Aorta (tissue), 5 donors: Measurements from ENCODE around the gene IL21R. TPM values are rescaled to one million over a fixed set of nuclear protein-coding genes. Genes with fewer than 3 reads are reported as not detected.
"Not testable (repeated sequence)": the region's sequence is repeated elsewhere in the genome, so short reads cannot be mapped to it uniquely, and the experiment has no call there.

Source experiments
- ATAC-seq: fragments of 200-7000 bp; cut with Tn5 transposase; one replicate; pipeline ENCODE4 v1.9.1; 2022; ENCODE audit warnings: moderate library complexity; ENCODE audit not compliant: low FRiP score
- DNase-seq, 2 donors: peaks; one replicate each; pipeline ENCODE4 v3.0.0-alpha.2; 2020
- H3K27ac ChIP-seq, 2 donors: one replicate each; pipeline ENCODE4 v1.5.1; 2013; ENCODE audit warnings: low read length in 2 of 2, mild to moderate bottlenecking in 2 of 2, moderate library complexity in 2 of 2, control low read depth in 1 of 2, inconsistent platforms in 1 of 2, low read depth in 1 of 2
- H3K27me3 ChIP-seq, 2 donors: one replicate each; pipeline ENCODE4 v1.6.1; 2013; ENCODE audit warnings: control low read depth in 1 of 2, low read length in 1 of 2, mild to moderate bottlenecking in 1 of 2, moderate library complexity in 1 of 2; ENCODE audit not compliant: insufficient read depth in 2 of 2, control insufficient read depth in 1 of 2
- H3K36me3 ChIP-seq, 2 donors: one replicate each; pipeline ENCODE4 v1.6.1; 2013; ENCODE audit warnings: control low read depth in 1 of 2, low read length in 1 of 2, mild to moderate bottlenecking in 1 of 2; ENCODE audit not compliant: insufficient read depth in 2 of 2, control insufficient read depth in 1 of 2
- H3K4me1 ChIP-seq, 2 donors: one replicate each; pipeline ENCODE4 v1.6.1; 2013; ENCODE audit warnings: low read length in 2 of 2, control low read depth in 1 of 2, mild to moderate bottlenecking in 1 of 2, moderate library complexity in 1 of 2; ENCODE audit not compliant: insufficient read depth in 2 of 2, control insufficient read depth in 1 of 2
- H3K4me3 ChIP-seq, 2 donors: one replicate each; pipeline ENCODE4 v1.5.1; 2013; ENCODE audit warnings: low read length in 2 of 2, control low read depth in 1 of 2, mild to moderate bottlenecking in 1 of 2
- H3K9me3 ChIP-seq: one replicate; pipeline ENCODE4 v1.6.1; 2013; ENCODE audit warnings: mild to moderate bottlenecking, low read length; ENCODE audit not compliant: control insufficient read depth
- WGBS, 2 donors: extraction: QIAGEN DNeasy Blood & Tissue Kit; methylation state at CpG; one replicate each; pipeline ENCODE4 v1.1.7; 2013; 5-methylcytosine and 5-hydroxymethylcytosine counted together
- intact Hi-C, 2 donors: fragments of 100-400 bp; cut with DNase I; formaldehyde crosslinking; loops; one replicate each; pipeline versions ENCODE4 v1.14.2 to v1.15.0; 2022
- polyA plus RNA-seq, 2 donors: library from polyadenylated mRNA; stranded (reverse); fragments of 200-250 nt; gene quantifications; one replicate each; pipeline ENCODE4 v1.2.3, GENCODE V29; 2013
- total RNA-seq, 2 donors: library from RNA; stranded (reverse); fragmentation: NEBNext Ultra II Directional; extraction: Animal tissue kit (Norgen Biotek cat#: 25700); gene quantifications; one replicate each; pipeline ENCODE4 v1.2.1, GENCODE V29; 2021
- donor health status: healthy with polysubstance abuse.
- donor health status: Bipolar disorder and iron deficiency.
- donor health status: DM: no; HTN: no; CAD: no.
- donor health status: DM: no; HTN: no; CAD: no.
- donor health status: DM: yes; HTN: yes; CAD: no.

The IL21R gene
- total and polyA plus RNA-seq, 4 donors: 0.08 to 3.8 (median 0.65) TPM; not detected in 1

- H3K4me1 ChIP-seq: no peaks in the 10 kb centered on the region
- no peak overlapping the region for H3K27ac ChIP-seq
- 78 to 80% methylated on average over 19 of the region's 19 CpGs for WGBS, 2 donors
- no peak for DNase-seq
- no peaks in the 10 kb centered on the region for H3K27me3 ChIP-seq
- no peaks in the 10 kb centered on the region for H3K36me3 ChIP-seq
- no peak for ATAC-seq
- H3K4me3 ChIP-seq: no peak overlapping the region
- intact Hi-C loops: loop anchor here in 1 of 2 donors (10.0 kb wide), 1 partner anchor 64 kb away; no protein-coding TSS in a partner anchor
- H3K9me3 ChIP-seq: peaks cover 8% of the 10 kb centered on the region
Measured at GRCh38 chr16:27448532-27449433, 46.8 kb downstream of the IL21R start.

- no peaks in the 10 kb centered on the region for H3K27me3 ChIP-seq
Measured at GRCh38 chr16:27449434-27450195, 47.6 kb downstream of the IL21R start.

GRCh38 chr16:27450196-27450549 lies 48.2 kb downstream of the IL21R start:
- DNase-seq: no peak
- 13 to 18% methylated on average over 5 of the region's 5 CpGs for WGBS, 2 donors
- Histone ChIP-seq H3K9me3 (peaks cover 3% of the 10 kb centered on the region), H3K4me1 (no peaks in the 10 kb centered on the region), H3K27ac (no peak overlapping the region), H3K4me3 (no peak overlapping the region), H3K36me3 (no peaks in the 10 kb centered on the region), H3K27me3 (no peaks in the 10 kb centered on the region)
- intact Hi-C loops: loop anchor here in 1 of 2 donors (10.0 kb wide), 1 partner anchor 265 kb away; no protein-coding TSS in a partner anchor
- ATAC-seq: no peak

More at GRCh38 chr16:27449434-27450195, 47.6 kb downstream of the IL21R start:
- Histone ChIP-seq H3K4me1 (no peaks in the 10 kb centered on the region), H3K27ac (no peak overlapping the region), H3K9me3 (peaks cover 3% of the 10 kb centered on the region), H3K4me3 (no peak overlapping the region), H3K36me3 (no peaks in the 10 kb centered on the region)
- WGBS, 2 donors: 34 to 38% methylated on average over 30 to 31 of the region's 31 CpGs
- no peak for ATAC-seq
- DNase-seq: no peak
- intact Hi-C loops: loop anchor here (10.0 kb wide), 2 partner anchors 65 to 265 kb away; no protein-coding TSS in a partner anchor

GRCh38 chr16:27452569-27453493 lies 50.9 kb downstream of the IL21R start:
- Histone ChIP-seq H3K36me3 (no peaks in the 10 kb centered on the region), H3K27me3 (no peaks in the 10 kb centered on the region), H3K27ac (no peak overlapping the region), H3K4me1 (no peaks in the 10 kb centered on the region), H3K9me3 (no peaks in the 10 kb centered on the region), H3K4me3 (no peak overlapping the region)
- ATAC-seq (no peak), DNase-seq (no peak)
- 58 to 65% methylated on average over 16 of the region's 16 CpGs for WGBS, 2 donors
- intact Hi-C loops: loop anchor here in 1 of 2 donors (10.0 kb wide), 1 partner anchor 268 kb away; no protein-coding TSS in a partner anchor

- Histone ChIP-seq H3K27me3 (no peaks in the 10 kb centered on the region), H3K4me1 (no peaks in the 10 kb centered on the region), H3K4me3 (no peak overlapping the region), H3K36me3 (no peaks in the 10 kb centered on the region), H3K9me3 (no peaks in the 10 kb centered on the region), H3K27ac (no peak overlapping the region)
- no peak for ATAC-seq
- WGBS, 2 donors: 91 to 92% methylated on average over 3 of the region's 3 CpGs
- intact Hi-C loops: loop anchor here in 1 of 2 donors (10.0 kb wide), 1 partner anchor 269 kb away; no protein-coding TSS in a partner anchor
- DNase-seq: no peak
Measured at GRCh38 chr16:27453494-27453825, 51.5 kb downstream of the IL21R start.

- Histone ChIP-seq H3K27me3 (no peaks in the 10 kb centered on the region), H3K4me3 (no peak overlapping the region), H3K27ac (no peak overlapping the region), H3K9me3 (no peaks in the 10 kb centered on the region), H3K4me1 (no peaks in the 10 kb centered on the region), H3K36me3 (no peaks in the 10 kb centered on the region)
- intact Hi-C loops: loop anchor here (2.0 to 10.0 kb wide), 5 partner anchors 88 to 303 kb away; no protein-coding TSS in a partner anchor
- 46 to 57% methylated on average over 12 of the region's 12 CpGs for WGBS, 2 donors
- ATAC-seq: peak; percentile 33
- DNase-seq: peak in 1 of 2 donors; percentile 71
Measured at GRCh38 chr16:27455700-27456099, 53.7 kb downstream of the IL21R start.

GRCh38 chr16:27457605-27457900 lies 55.6 kb downstream of the IL21R start:
- not testable (repeated sequence) for ATAC-seq, H3K4me1 ChIP-seq, H3K4me3 ChIP-seq, H3K27me3 ChIP-seq, H3K36me3 ChIP-seq, H3K9me3 ChIP-seq, H3K27ac ChIP-seq
- WGBS, 2 donors: 86 to 93% methylated on average over 17 of the region's 17 CpGs
- intact Hi-C loops: loop anchor here (1.0 to 10.0 kb wide), 6 partner anchors 90 to 305 kb away; no protein-coding TSS in a partner anchor
- peak in 1 of 2 donors; percentile 72 for DNase-seq

GRCh38 chr16:27458258-27458657 lies 56.3 kb downstream of the IL21R start:
- no peaks in the 10 kb centered on the region for H3K4me1 ChIP-seq
- no peak for ATAC-seq
- no peak overlapping the region for H3K4me3 ChIP-seq
- no peak overlapping the region for H3K27ac ChIP-seq
- DNase-seq: peak in 1 of 2 donors; percentile 46
- H3K9me3 ChIP-seq: no peaks in the 10 kb centered on the region
- 61 to 70% methylated on average over 5 of the region's 5 CpGs for WGBS, 2 donors
- peaks cover 3 to 10% of the 10 kb centered on the region in 2 donors for H3K36me3 ChIP-seq
- intact Hi-C loops: loop anchor here (5.0 to 10.0 kb wide), 4 partner anchors 91 to 306 kb away; no protein-coding TSS in a partner anchor
- H3K27me3 ChIP-seq: no peaks in the 10 kb centered on the region
